GM12891 (cell line): ENCODE measurements around the gene PTPRF.

Experiments used
- PAX5 ChIP-seq: IDR thresholded peaks from 2 replicates; pipeline ENCODE4 v1.6.1; 2011; ENCODE audit warnings: low read length, moderate library complexity, mild to moderate bottlenecking; ENCODE audit not compliant: insufficient read depth, severe bottlenecking
- POLR2A ChIP-seq: IDR thresholded peaks from 2 replicates; pipeline ENCODE4 v1.6.1; 2011; ENCODE audit warnings: low read depth, low read length, control low read depth
- POLR2AphosphoS5 ChIP-seq: IDR thresholded peaks from 2 replicates; pipeline ENCODE4 v1.6.1; 2011; ENCODE audit warnings: low read depth, low read length, control low read depth
- POU2F2 ChIP-seq: IDR thresholded peaks from 2 replicates; pipeline ENCODE4 v1.6.1; 2011; ENCODE audit warnings: low read depth, mild to moderate bottlenecking, control low read depth, low read length, moderate library complexity
- SPI1 ChIP-seq: IDR thresholded peaks from 2 replicates; pipeline ENCODE4 v1.6.1; 2011; ENCODE audit warnings: low read depth, low read length, control low read depth
- TAF1 ChIP-seq: IDR thresholded peaks from 2 replicates; pipeline ENCODE4 v1.6.1; 2011; ENCODE audit warnings: low read depth, low read length, control low read depth

GRCh38 chr1:43552813-43553212, 22.1 kb downstream of the PTPRF start:
- no peak for TF ChIP-seq POLR2AphosphoS5
- TF ChIP-seq POLR2A = no peak
- TF ChIP-seq TAF1 = no peak
- TF ChIP-seq SPI1 = no peak
- no peak for TF ChIP-seq PAX5
- no peak for TF ChIP-seq POU2F2
